ENCODE results near the gene PNMA8A.
"Not testable (repeated sequence)": the region's sequence is repeated elsewhere in the genome, so short reads cannot be mapped to it uniquely, and the experiment has no call there.

The PNMA8A gene, protein sequence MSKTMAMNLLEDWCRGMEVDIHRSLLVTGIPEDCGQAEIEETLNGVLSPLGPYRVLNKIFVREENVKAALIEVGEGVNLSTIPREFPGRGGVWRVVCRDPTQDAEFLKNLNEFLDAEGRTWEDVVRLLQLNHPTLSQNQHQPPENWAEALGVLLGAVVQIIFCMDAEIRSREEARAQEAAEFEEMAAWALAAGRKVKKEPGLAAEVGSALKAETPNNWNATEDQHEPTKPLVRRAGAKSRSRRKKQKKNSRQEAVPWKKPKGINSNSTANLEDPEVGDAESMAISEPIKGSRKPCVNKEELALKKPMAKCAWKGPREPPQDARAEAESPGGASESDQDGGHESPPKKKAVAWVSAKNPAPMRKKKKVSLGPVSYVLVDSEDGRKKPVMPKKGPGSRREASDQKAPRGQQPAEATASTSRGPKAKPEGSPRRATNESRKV

DNA sequence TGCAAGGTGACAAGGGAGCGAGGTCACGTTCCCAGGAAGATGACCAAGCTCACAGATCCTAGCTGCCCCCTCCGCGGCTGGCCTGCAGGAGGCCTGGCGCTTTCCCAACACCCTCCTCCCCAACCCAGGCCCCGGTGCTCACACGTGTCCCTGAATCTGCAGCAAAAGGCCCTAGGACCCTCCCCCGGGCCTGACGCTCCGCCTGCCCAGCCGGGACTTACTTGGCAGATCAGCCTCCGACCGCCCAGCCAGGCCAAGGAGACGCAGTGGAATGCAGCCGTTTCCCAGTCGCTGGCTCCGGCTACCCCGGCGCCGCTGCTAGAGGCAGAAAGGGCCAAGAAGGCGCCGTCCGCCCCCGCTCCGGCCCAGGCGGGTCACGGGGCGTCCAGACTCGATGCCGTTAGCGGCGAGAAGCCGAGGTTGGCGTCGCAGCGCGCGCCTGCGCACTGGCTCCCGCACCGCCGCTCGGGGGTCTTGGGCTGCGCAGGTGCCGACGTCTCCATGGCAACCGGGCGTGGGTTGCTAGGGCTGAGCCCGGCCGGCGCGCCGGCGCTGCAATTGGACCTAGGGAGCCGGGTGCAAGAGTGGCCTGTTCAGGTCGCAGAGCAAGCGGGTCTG lies at the start of gene PNMA8A:
Gene PNMA8A, minus strand, starts transcription at position 448 of the 618 bp plus-strand sequence. CDS start 528 bp downstream, outside the sequence.
- DNase-seq = peak; percentile 64

DNA sequence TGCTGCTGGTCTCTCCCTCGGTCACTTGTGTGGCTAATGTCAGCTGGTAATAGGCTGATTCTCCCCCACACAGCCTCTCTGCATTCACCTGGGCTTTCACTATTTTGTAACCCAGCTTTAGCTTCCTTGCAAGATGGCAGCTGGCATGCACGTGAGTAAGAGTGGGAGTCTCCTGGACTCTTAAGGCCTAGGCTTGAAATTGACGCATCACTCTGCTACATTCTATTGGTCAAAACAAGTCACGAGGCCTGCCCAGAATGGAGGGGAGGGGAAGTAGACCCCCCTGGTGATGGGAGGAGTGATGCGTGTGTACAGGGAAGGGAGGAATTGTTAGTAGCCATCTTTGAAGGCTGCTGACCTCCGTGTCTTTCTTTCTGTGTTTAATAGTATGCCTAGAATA lies 49.3 kb upstream of the PNMA8A start:
- no peak for DNase-seq

DNA sequence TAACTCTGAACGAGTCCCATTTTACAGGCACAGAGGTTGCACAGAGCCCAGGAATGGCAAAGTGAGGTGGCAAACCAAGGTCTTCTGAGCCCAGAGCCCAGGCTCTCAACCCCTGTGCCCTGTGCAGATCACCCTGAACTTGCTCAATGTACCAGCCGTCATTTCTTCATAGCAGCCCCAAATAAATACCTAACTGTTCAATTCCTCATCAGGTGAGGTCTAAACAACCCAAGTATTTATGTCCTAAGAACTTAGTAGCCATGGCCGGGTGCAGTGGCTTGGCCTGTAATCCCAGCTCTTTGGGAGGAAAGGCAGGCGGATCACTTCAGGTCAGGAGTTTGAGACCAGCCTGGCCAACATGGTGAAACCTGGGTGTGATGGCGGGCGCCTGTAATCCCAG lies 46.1 kb upstream of the PNMA8A start:
- DNase-seq = no peak

DNA sequence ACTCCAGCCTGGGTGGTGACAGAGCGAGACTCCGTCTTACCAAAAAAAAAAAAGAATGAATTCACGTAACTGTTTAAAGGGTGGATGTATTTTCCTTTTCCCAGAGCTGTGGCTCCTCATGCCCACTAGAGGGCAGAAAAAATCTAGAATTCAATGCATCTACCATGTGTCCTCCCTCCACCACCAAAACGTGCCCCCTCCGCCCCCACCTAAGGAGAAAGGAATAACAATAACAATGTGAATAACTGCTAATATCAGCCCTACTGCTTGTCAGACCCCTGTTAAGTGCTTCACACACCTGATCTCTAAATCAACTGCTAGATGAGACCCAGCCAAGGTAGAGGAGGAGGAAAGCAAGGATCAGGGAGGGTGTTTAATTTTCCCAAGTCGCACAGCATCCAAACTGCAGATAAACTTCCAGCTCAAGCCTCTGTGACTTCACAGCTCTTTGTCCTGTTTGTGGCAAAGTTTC lies 44.6 kb upstream of the PNMA8A start:
- peak; percentile 14 for DNase-seq

DNA sequence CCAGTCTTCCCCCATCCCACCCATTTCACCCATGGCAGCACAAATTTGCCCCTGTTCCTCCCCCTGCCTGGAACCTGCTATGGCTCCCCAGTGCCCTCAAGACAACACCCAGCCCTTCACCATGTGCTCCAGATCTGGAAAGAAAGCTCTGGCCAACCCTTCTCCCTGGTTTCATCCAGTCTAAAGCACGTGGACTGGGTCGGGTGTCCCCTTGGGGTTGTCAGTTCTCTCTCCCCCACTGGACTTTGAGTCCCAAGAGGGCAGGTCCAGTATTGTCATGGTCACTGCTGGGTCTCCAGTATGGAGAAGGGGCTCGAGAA lies 43.9 kb upstream of the PNMA8A start:
- no peak for DNase-seq

DNA sequence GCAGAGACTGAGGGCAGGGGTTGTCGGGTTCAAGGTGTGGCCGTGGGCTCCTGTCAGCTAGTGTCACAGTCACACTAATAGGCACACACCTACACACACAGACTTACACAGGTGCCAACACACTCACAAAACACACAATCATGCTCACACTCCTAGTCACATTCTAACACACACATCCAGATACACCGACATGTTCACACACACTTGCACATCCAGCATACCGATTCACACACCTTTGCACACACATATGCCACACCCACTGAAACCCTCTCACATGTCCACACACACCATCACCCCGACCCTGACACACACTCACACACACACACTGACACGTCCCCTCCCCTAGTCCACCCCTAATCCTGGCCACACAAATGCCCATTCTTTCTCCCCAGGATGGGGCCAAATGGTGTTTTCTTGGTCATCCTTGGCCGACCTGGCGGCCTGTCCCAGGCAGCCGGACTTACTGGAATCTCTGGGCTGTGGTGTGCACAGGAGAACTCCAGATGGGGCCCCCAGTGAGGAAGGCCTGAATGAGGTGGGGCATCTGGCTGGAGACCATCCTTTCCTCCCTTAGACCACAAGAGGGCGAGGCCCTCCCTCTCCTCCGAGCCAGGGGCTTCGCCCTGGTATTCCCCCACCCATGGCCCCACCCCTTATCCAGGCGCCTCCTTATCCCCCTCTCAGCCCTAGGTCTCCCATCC lies 43.4 kb upstream of the PNMA8A start:
- DNase-seq = no peak

DNA sequence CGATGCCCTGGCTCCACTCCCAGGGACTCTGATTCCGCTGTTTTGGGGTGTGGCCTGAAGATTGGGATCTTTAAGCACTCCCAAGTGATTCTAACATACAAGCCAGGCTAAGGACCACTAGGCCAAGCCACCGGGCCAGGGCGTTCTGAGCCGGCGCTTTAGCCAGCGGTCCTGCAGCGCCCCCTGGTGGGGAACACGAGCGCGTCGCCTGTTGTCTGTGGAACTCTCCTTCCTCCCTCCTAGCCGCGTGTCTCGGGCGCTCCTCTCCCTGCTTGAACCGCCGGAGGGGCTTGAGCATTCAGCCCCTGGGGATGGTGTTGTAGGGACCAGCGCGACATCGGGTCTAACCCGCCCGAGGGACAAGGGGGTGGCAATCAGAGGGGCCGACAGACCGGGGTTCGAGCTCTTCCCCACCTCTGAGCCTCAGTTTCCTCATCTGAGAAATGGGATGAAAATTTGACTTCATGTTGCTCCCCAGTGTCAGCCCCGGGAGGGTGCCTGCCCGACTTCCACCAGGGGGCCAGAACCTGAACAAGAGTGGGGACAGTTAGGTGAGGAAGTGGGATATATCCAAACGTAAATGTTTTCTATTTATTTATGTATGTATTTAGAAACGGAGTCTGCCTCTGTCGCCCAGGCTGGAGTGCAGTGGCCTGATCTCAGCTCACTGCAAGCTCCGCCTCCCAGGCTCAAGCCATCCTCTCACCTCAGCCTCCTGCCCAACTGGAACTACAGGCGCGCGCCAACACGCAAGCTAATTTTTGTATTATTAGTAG lies 42.3 kb upstream of the PNMA8A start:
- peak; percentile 57 for DNase-seq

DNA sequence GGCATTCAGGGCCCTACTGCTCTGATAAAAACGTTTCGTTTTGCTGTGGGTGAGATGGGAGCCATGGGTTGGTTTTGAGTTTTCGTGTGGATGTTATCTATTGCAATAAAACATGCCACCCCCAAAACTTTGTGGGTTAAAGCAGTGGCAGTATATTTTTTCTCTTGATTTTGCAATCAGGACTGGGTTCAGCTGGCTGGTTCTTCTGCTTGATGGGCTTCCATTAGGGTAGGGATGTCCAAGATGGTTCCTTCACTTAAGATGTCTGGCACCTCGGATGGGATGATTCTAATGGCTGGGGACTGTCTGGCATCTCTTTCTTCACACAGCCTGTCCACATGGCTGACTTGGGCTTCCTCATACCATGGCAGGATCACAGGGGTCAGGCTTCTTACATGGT lies 39.9 kb upstream of the PNMA8A start:
- DNase-seq = no peak

DNA sequence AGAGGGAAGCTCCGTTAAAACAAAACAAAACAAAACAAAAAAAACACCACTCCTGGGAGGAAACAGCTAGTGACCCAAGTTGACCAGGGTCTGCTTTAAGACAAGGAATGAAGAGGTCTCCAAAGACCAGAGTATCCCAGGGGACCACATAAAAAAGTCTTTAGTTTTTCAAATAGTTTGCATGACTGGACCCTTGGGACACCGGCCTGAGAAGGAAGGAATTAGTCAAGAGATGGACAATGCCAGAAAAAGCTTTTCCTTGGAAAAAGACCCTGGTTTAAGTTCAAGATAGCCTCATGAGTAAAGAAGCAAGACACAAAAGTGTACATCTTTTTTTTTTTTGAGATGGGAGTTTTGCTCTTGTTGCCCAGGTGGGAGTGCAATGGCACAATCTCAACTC lies 36.8 kb upstream of the PNMA8A start:
- DNase-seq = no peak

DNA sequence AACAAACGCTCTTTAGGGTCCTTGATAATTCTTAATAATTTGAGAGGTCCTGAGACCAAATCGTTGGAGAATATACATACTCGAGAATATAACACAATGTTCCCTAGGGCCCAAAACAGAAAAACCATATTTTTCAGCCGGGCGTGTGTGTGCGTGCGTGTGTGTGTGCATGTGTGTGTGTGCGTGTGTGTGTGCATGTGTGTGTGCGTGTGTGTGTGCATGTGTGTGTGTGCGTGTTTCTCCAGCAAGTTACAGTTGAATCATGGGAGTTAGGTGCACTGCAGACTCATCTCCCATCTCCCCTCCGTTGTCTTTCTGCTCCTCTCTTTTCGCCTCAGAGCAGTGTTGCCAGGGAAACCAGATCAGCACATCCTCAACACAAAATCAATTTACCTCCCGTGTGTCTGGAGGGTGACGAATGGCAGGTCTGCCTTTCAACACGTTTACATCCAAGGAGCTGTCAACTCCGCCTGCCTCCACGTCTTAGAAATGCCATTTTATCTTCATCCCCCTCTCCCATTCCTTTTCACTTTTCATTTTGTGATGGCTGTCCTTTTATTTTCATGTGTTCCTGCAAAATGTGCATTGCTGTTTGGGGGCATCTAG lies 32.6 kb upstream of the PNMA8A start:
- no peak for DNase-seq

DNA sequence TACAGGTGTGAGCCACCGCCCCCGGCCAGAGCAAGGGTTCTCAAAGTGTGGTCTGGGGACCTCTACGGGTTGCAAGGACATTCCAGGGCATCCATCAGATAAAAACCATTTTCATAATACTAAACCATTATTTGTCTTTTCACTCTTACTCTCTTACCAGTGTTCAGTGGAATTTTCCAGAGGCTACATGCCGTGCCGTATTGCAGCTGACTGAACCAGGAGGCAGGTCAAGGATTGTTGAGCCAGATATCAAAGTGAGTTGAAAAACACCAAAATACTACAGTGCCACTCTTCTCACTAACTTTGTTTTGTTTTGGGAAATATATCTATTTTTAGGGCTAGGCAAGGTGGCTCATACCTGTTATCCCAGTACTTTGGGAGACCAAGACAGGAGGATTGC lies 31.5 kb upstream of the PNMA8A start:
- no peak for DNase-seq

DNA sequence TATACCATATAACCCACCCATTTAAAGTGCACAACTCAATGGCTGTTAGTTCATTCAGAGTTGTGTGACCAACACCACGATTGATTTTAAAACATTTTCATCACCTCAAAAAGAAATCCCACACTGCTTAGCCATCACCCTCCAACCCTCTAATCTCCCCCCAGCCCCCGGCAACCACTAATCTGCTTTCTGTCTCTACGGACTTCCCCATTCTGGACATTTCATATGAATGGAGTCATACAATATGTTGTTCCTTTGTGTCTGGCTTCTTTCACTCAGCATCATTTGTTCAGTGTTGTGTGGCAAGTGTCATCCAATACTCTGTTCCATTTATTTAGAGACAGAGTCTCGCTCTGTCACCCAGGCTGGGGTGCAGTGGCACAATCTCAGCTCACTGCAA lies 28.3 kb upstream of the PNMA8A start:
- no peak for DNase-seq

DNA sequence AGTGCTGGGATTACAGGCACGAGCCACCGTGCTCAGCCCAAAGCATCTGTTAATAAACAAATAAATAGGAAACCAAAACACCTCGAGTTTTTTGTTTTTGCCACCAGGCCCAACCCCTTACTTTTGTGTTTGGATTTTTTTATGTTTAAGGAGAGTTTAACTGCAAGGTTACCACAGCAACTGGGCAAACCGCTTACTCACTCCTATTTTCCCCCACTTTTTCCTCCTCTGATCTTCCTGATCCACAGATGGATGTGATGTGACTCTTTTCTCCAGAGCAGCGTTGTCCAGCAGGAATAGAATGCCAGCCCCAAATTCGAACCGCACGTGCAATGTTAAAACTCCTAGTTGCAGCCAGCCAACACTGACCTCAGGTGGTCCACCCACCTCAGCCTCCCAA lies 26.4 kb upstream of the PNMA8A start:
- no peak for DNase-seq

DNA sequence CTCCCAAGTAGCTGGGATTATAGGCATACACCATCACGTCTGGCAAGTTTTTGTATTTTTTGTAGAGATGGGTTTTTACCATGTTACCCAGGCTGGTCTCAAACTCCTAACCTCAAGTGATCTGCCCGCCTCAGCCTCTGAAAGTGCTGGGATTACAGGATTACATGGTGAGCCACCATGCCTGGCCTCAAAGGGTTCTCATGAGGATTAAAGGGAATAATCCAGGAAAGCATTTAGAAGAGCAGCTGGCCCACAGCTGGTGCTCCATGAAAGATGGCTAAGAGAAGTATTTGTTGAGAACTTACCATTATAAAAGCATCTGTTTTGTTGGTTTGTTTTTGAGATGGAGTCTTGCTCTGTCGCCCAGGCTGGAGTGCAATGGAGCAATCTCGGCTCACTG lies 25.5 kb upstream of the PNMA8A start:
- not testable (repeated sequence) for DNase-seq

DNA sequence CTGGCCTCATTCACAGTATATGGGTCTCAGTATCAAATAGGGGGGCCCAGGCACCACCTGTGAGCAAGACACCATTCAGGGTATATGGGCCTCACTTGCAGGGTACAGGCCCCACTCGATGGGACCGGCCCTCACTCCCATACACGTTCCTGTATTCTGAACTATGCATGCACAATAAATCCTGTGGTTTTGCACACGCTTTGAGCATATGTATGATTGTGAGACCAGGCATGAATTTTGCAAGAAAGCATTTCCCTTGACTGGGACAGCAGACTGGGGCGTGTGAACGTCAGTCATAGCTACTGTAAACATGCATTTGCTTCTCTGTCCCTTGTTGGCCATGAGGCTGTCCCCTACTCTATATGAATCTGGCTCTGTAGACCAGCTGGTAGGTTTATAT lies 24.9 kb upstream of the PNMA8A start:
- no peak for DNase-seq

DNA sequence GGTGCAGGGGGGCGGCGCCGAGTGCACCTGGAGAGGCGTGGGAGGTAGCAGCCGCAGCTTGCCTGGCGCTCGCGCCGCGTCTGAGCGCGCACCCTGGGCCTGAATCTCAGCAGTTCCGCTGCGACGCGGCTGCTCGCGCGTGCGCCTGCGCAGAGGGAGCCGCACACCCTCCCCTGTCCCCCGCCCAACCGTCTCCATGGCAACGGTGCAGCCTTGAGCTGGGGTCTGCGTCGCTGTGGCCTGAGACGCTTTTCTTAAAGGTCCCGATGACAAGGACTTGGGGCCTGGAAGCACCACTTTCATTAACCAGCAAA lies 24.4 kb upstream of the PNMA8A start, which contains the start of gene PNMA8B:
Gene PNMA8B, minus strand, starts transcription at position 82 of the 314 bp plus-strand sequence. CDS start 402 bp downstream, outside the sequence.
- DNase-seq = peak; percentile 61

DNA sequence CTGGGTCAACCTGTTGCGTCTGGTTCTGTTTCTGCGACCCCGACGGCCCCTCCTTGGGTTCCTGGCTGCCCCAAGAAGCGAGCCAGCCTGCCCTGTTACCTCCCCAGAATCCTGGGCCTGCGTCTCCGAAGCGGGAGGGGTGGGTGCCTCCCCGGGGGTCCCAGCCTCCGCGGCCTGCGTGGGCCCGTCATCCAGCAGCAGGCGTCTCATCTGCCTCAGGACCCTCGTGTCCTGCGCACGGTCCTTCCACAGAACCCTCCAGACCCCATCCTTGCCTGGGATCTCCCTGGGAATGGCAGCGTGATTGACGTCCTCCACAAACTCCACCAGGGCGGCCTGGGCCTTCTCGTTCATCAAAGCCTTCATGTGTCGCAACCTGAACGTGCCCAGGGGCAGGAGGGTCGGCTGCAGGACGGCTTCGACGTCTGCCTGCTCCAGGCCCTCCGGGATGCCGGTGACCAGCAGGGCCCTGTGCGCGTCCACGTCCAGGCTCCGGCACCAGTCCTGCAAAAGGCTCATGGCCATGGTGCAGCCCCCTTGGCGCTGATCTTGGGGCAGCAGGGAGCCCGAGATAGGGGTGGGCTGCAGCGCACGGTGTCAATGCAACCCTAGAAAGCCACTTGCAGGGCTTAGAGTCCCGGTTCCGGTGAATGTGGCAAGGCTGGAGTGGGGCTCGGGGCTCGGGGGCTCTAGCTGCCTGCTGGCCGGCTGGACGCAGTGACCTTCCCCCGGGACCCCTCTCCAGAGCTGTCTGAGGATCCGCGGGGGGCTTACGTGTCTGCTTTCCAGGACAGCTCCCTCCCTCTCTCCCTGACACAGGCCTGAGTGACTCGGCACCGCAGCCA lies 23.8 kb upstream of the PNMA8A start:
- no peak for DNase-seq

DNA sequence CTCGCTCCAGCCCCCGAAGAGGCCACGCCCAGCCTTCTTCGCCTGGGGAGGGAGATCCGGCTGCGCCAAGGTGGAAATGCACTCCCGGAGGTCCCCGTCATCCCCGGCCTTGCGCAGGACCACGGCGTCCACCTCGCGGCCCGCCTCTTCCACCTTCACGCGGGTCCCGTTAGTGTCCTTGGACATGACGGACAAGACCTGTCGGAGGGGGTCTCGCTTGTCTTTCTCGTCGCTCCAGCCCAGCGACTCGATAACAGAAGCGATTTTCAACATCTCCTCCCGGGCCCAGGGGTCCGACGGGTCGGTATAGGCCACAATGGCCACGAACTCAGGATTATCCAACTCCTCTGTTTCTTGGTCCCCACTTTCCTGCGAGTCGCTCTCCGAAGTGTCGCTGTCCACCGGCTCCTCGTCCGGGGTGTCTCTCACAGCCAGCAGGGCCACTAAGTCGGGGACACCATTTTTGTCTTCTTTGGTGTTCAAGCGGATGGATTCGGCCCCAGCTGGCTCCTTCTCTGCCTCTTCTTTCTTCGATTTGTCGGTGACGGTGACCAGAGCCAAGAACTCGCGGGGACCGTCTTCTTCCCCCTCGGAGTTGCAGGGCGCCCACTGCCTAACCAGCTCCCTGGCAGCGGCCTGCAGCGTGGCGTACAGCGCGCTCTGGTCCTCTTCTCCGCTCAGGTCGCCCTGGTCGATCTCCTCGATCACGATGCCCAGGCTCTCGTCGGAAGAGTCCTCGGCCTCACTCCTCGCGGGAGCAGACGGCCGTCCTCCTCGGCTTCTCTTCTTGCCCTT lies 23.0 kb upstream of the PNMA8A start:
- no peak for DNase-seq

DNA sequence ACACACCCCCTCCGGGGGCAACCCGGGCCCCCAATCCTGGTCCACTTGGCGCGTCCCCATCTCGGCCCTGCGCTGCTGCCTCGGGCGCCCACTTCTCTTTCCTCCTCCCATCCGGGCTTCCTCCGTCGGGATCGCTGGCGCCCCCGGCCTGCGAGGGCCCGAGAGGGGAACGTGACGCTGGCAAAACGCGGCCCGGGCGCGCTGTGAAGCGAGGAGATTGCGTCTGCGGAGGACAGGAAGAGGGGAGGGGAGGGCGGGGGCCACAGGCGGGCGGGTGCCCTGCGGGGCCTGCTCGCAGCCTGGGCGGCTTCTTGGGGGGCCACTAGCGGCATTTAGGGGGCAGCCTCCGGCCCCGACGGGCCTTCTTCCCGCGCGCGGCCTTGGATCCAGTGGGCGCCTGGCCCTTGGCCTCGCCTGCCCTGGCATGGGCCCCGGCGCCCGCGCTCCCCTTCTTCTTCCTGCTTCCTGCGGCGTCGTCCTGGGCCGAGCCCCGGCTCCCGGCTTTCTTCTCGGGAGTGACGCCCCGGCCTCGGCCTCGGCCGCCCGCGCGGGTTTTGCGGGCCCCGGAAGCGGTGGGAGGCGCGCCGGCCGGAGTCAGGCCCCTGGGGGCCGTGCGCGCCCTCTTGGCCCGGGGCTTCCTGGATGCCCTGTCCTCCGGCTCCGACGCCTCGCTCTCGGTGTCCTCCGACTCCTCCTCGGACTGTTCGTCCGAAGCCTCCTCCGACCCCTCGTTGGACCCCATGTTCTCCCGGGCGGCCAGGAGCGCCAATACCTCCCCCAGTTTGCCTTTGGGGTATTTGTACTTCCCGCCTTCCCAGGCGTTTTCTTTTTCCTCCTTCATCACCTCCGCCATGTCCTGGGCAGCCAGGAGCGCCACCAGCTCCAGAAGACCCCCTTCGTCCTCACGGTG lies 22.1 kb upstream of the PNMA8A start:
- no peak for DNase-seq

DNA sequence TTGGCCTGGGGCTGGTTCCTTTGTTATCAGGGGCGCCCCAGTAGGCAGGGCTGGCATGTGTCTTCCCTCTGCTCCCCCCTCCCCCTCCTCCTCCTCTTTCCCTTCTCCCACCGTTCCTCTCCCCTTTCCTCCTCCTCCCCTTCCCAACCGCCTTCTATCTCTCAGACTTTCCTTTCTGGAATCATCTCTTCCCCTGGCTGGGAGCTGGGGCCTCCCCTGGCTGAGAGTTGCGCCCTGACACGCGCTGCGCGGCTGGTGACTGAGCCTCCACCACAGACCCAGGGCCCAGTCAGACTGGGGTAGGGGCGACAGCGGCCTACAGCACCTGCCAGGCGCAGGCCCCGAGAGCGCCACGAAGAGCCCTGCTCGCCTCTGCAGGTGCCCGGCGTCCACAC lies 21.5 kb upstream of the PNMA8A start:
- DNase-seq = no peak
